Thoracic aorta (tissue), 2 donors: ENCODE measurements around the gene ZNF425. TPM values are rescaled to one million over a fixed set of nuclear protein-coding genes. Genes with fewer than 3 reads are reported as not detected.

Experiments
- ATAC-seq: fragments of 150-250 bp; one replicate; pipeline ENCODE4 v1.8.0; 2017; ENCODE audit warnings: low read depth; ENCODE audit not compliant: insufficient number of reproducible peaks, low FRiP score
- DNase-seq: peaks from one replicate; pipeline ENCODE4 v3.0.0-alpha.2; 2020; ENCODE audit warnings: low spot score
- H3K27ac ChIP-seq, 2 donors: fragments of 200-600 bp; sonication (generic); 1 replicate in 1 of 2; 2 replicates in 1 of 2; pipeline ENCODE4 v1.5.1; 2016; ENCODE audit warnings: mild to moderate bottlenecking in 2 of 2, moderate library complexity in 2 of 2
- H3K27me3 ChIP-seq: fragments of 200-600 bp; sonication (generic); replicated peaks from 2 replicates; pipeline ENCODE4 v1.6.0; 2016; ENCODE audit warnings: mild to moderate bottlenecking; ENCODE audit not compliant: insufficient read depth
- H3K36me3 ChIP-seq: fragments of 200-600 bp; sonication (generic); one replicate; pipeline ENCODE4 v1.5.1; 2016
- H3K4me1 ChIP-seq, 2 donors: fragments of 200-600 bp; sonication (generic); 1 replicate in 1 of 2; 2 replicates in 1 of 2; pipeline versions ENCODE4 v1.5.1 to v1.6.0; 2016; ENCODE audit warnings: low read depth in 2 of 2, mild to moderate bottlenecking in 1 of 2; ENCODE audit not compliant: control insufficient read depth in 1 of 2
- H3K4me3 ChIP-seq: fragments of 200-600 bp; sonication (generic); 2 replicates; pipeline ENCODE4 v1.5.1; 2016; ENCODE audit warnings: mild to moderate bottlenecking
- H3K9me3 ChIP-seq: fragments of 200-600 bp; sonication (generic); 2 replicates; pipeline ENCODE4 v1.5.1; 2016
- total RNA-seq, 2 donors: library from RNA; depleted of rRNA; stranded (reverse); fragments of >200 nt; gene quantifications; one replicate each; pipeline versions ENCODE4 v1.1.0 to v1.2.3, GENCODE V29; 2016
- TF ChIP-seq, protein P1 (sequence below): fragments of 200-600 bp; sonication (generic); IDR thresholded peaks from one replicate; pipeline ENCODE4 v1.5.1; 2019; ENCODE audit warnings: antibody characterized with exemption

ZNF425 gene
- total RNA-seq, 2 donors from 2014 or later, result 3.1 to 3.4 TPM

DNA sequence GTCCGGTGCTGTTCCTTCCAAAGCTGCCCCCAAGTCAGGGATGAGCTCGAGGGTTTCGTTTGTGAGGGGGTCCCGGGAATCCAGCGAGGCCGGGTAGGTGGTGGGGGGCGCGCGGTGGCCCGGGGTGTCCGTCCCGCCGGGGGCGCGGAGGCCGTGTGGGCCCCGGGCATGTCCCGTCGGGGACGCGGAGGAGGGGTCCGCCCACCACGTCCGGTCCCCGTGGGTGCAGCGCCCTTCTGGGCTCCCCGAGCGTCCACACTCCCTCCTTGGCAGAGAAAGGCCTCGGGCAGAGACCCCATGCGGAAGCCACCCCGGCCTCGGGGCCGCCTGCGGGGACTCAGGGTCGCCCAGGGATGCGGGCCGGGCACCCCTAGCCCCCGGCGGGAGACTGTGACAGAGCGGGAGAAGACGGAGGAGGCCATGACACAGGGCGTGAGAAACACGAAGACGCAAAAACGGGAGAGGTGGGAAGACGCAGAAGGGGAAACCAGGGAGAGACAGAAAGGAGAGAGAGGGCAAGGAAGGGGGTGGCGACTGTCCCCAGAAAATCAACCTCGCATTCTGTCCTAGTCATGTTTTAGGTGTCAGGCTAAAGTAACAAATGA, 640 bp upstream of the ZNF425 start:
- peak; percentile 2 for DNase-seq
- H3K4me3 ChIP-seq, result peak overlapping the region; percentile 95
- no peaks in the 10 kb centered on the region for H3K27me3 ChIP-seq
- TF ChIP-seq, protein P1, sequence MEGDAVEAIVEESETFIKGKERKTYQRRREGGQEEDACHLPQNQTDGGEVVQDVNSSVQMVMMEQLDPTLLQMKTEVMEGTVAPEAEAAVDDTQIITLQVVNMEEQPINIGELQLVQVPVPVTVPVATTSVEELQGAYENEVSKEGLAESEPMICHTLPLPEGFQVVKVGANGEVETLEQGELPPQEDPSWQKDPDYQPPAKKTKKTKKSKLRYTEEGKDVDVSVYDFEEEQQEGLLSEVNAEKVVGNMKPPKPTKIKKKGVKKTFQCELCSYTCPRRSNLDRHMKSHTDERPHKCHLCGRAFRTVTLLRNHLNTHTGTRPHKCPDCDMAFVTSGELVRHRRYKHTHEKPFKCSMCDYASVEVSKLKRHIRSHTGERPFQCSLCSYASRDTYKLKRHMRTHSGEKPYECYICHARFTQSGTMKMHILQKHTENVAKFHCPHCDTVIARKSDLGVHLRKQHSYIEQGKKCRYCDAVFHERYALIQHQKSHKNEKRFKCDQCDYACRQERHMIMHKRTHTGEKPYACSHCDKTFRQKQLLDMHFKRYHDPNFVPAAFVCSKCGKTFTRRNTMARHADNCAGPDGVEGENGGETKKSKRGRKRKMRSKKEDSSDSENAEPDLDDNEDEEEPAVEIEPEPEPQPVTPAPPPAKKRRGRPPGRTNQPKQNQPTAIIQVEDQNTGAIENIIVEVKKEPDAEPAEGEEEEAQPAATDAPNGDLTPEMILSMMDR, result no peak
- ATAC-seq, result peak; percentile 52
- H3K27ac ChIP-seq, result peak overlapping the region; percentile 96 to 98
- no peaks in the 10 kb centered on the region for H3K9me3 ChIP-seq
- H3K36me3 ChIP-seq, result no peaks in the 10 kb centered on the region
- H3K4me1 ChIP-seq, result peaks cover 7 to 15% of the 10 kb centered on the region in 2 donors

DNA sequence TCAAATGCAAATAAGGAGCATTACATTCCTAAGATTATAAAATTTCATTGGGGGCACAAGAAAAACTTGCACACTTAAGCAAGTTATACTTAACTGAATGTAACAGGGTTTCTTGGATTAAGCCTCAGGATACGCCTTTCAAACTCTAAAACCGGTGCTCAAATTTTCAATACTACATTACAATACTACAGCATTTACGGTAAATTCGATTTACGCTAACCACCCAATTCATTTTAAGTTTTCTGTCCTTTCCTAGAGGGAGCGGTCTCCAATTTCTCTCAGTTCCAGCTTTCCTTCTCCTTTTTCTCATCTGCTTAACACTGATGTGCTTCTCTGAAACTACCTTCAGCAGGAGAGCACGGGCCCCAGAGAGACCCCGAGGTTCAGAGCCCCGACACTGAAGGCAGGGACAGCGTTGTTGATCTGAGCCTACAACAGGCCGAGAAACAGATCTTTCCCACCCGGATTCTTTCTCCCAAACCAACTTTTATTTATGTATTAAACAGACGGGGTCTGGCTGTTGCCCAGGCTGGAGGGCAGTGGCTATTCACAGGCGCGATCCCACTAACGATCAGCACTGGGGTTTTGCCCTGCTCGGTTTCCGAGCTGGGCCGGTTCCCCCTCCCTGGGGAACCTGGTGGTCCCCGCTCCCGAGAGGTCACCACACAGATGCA, 798 bp downstream of the ZNF425 start:
- peak overlapping the region; percentile 96 to 98 for H3K27ac ChIP-seq
- TF ChIP-seq, protein P1, result no peak
- no peak for ATAC-seq
- no peaks in the 10 kb centered on the region for H3K9me3 ChIP-seq
- H3K4me1 ChIP-seq, result peaks cover 7 to 15% of the 10 kb centered on the region in 2 donors
- H3K4me3 ChIP-seq, result peak overlapping the region; percentile 95
- DNase-seq, result no peak
- H3K36me3 ChIP-seq, result no peaks in the 10 kb centered on the region
- no peaks in the 10 kb centered on the region for H3K27me3 ChIP-seq

DNA sequence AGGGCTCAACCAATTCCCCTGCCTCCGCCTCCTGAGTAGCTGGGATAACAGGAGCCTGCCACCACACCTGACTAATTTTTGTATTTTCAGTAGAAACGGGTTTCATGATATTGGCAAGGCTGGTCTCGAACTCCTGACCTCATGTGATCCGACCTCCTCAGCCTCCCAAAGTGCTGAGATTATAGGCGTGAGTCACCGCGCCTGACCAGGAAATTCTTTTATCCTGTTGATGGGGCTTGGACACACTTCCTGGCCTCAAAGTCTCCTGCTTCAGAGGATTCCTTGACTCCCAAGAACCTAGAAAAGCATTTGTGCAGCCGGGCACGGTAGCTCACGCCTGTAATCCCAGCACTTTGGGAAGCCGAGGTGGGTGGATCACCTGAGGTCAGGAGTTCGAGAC, 16.2 kb downstream of the ZNF425 start:
- DNase-seq (no peak), ATAC-seq (no peak)
- Histone ChIP-seq H3K4me1 (no peaks in the 10 kb centered on the region), H3K9me3 (no peaks in the 10 kb centered on the region), H3K27me3 (no peaks in the 10 kb centered on the region), H3K36me3 (no peaks in the 10 kb centered on the region), H3K27ac (no peak overlapping the region), H3K4me3 (no peak overlapping the region)
- TF ChIP-seq, protein P1, result no peak

DNA sequence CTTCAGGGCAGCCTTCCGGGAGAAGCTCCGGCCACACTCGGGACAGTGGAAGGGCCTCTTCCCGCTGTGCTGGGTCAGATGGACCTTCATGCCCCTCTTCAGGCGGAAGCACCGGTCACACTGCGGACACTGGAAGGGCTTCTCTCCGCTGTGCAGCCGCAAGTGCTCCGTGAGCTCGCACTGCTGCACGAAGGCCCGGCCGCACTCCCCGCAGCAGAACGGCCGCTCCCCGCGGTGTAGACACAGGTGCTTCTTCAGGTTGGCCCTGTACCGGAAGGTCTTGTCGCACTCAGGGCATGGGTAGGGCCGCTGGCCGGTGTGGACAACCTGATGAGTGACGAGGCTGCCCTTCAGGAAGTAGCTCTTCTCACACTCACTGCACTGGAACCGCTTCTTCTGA, 21.4 kb downstream of the ZNF425 start:
- H3K27me3 ChIP-seq, result no peaks in the 10 kb centered on the region
- DNase-seq, result no peak
- no peak for ATAC-seq
- no peak overlapping the region for H3K4me3 ChIP-seq
- no peaks in the 10 kb centered on the region for H3K4me1 ChIP-seq
- H3K36me3 ChIP-seq, result peaks cover 9% of the 10 kb centered on the region
- no peak overlapping the region for H3K27ac ChIP-seq
- TF ChIP-seq, protein P1, result no peak
- H3K9me3 ChIP-seq, result no peaks in the 10 kb centered on the region

DNA sequence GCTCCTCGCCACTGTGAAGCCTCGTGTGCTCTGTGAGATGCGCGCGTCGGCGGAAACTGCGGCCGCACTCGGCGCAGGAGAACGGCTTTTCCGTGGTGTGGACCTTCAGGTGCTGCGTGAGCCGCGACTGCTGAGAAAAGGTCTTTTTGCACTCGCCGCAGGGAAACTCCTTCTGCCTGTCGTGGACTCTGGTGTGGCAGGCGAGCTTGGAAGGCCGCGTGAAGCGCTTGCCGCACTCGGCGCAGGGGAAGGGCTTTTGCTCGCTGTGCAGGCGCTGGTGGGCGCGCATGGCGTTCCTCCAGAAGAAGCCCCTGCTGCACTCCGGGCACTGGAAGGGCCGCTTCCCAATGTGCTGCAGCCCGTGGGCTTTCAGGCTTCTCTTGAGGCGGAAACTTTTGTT, 21.9 kb downstream of the ZNF425 start:
- peaks cover 9% of the 10 kb centered on the region for H3K36me3 ChIP-seq
- no peak overlapping the region for H3K4me3 ChIP-seq
- no peak overlapping the region for H3K27ac ChIP-seq
- H3K9me3 ChIP-seq, result no peaks in the 10 kb centered on the region
- TF ChIP-seq, protein P1, result no peak
- H3K4me1 ChIP-seq, result no peaks in the 10 kb centered on the region
- ATAC-seq (no peak), DNase-seq (no peak)
- H3K27me3 ChIP-seq, result no peaks in the 10 kb centered on the region
